Effector memory CD8-positive, alpha-beta T cell (primary cell): ENCODE data around the gene SMPDL3B.

Experiments used
- ATAC-seq: fragments of 150-1000 bp; cut with Tn5 transposase; replicated peaks from 2 replicates; pipeline ENCODE4 v1.10.0; 2021; ENCODE audit warnings: mild to moderate bottlenecking, moderate library complexity
- DNase-seq, 3 experiments: peaks; one replicate each; pipeline ENCODE4 v3.0.0; 2021
- H3K27ac Mint-ChIP-seq, 2 donors: one replicate each; pipeline ENCODE4 v1.8.0; 2022; ENCODE audit warnings: mild to moderate bottlenecking in 2 of 2, mixed read lengths in 2 of 2, moderate library complexity in 2 of 2
- H3K27me3 Mint-ChIP-seq, 2 donors: one replicate each; pipeline ENCODE4 v1.8.0; 2022; ENCODE audit warnings: mixed read lengths in 2 of 2
- H3K36me3 Mint-ChIP-seq: one replicate; pipeline ENCODE4 v1.8.0; 2022; ENCODE audit warnings: mild to moderate bottlenecking, moderate library complexity, mixed read lengths; ENCODE audit not compliant: insufficient read depth
- H3K4me1 Mint-ChIP-seq, 2 donors: one replicate each; pipeline ENCODE4 v1.8.0; 2022; ENCODE audit warnings: low read depth in 2 of 2, mixed read lengths in 2 of 2
- H3K4me3 Mint-ChIP-seq, 2 donors: one replicate each; pipeline ENCODE4 v1.8.0; 2022; ENCODE audit warnings: mild to moderate bottlenecking in 2 of 2, mixed read lengths in 2 of 2, moderate library complexity in 2 of 2
- H3K9me3 Mint-ChIP-seq, 2 donors: one replicate each; pipeline ENCODE4 v1.8.0; 2022; ENCODE audit warnings: mixed read lengths in 2 of 2

SMPDL3B gene

DNA sequence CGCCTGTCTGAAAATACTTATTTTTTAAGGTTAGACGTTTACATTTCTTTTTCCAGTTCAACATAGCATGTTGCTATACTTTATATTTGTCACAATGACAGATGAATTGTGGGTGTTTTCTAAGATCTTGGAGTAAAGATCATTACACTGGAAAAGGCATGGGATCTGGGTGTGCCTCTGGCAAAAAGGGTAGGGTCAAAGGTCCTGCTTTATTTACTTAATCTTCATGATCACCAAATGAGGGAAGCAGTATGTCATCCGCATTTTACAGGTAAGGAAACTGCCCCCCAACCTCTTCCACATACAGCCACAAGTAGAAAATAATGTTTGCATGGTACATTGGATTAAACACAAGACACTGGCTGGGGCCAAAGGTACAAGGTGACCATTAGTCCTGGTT, 12.5 kb upstream of the SMPDL3B start:
- H3K9me3 Mint-ChIP-seq, result no peaks in the 10 kb centered on the region
- ATAC-seq, result no peak

DNA sequence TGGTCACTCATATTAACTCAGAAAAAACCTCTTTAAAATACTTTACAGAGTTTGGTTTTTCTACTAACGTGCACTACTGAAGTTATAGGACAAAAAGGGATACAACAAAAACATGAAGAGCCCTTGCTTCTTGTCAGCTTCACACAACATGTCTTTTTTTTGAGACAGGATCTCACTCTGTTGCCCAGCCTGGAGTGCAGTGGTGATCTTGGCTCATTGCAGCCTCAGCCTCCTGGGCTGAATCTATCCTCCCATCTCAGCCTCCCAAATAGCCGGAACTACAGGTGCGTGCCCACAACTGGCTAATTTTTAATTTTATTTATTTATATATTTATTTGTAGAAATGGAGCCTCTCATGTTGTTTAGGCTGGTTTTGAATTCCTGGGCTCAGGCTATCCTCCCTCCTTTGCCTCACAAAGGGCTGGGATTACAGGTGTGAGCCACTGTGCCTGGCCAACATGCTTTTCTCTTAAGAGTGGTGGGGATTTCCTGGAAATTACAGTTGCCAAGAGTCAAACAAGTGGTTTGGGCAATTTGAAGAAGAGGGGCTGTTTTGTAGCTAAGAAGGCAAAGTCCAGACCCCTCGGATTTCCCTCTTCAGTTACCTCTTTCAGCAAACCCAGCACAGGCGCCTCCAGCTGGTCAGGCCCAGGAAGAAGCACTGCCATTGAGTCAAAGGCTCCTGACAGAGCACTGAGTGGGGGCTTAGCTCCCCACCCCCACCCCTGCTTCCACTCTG, 6.4 kb upstream of the SMPDL3B start:
- Mint-ChIP-seq H3K4me3 (no peak overlapping the region), H3K27ac (no peak overlapping the region), H3K36me3 (no peaks in the 10 kb centered on the region), H3K27me3 (peaks cover 0 to 25% of the 10 kb centered on the region in 2 donors), H3K9me3 (no peaks in the 10 kb centered on the region), H3K4me1 (no peaks in the 10 kb centered on the region)
- ATAC-seq (no peak), DNase-seq (no peak)

More for the DNA sequence above, 12.5 kb upstream of the SMPDL3B start:
- Mint-ChIP-seq H3K27me3 (no peaks in the 10 kb centered on the region), H3K27ac (no peak overlapping the region), H3K4me1 (no peaks in the 10 kb centered on the region), H3K4me3 (no peak overlapping the region), H3K36me3 (no peaks in the 10 kb centered on the region)
- DNase-seq, result no peak

DNA sequence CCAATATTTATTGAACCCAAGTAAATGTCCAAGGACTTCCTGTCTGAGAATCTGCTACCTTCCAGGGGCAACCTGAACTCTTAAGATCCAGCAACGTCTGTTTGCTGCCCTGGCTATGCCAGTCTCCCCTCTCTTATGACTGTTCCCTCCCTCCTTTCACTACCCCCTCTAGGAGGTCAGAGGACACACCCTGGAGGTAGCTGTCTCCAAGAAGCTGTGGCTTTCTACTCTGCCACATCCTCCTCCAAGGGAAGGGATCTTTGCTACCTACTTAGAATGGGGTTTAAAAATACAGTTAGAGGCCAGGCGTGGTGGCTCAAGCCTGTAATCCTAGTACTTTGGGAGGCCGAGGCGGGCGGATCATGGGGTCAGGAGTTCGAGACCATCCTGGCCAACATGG, 3.6 kb upstream of the SMPDL3B start:
- no peak overlapping the region for H3K4me3 Mint-ChIP-seq
- H3K4me1 Mint-ChIP-seq, result peaks cover 0 to 5% of the 10 kb centered on the region in 2 donors
- H3K9me3 Mint-ChIP-seq, result no peaks in the 10 kb centered on the region
- no peak overlapping the region for H3K27ac Mint-ChIP-seq
- DNase-seq (no peak), ATAC-seq (no peak)
- no peaks in the 10 kb centered on the region for H3K36me3 Mint-ChIP-seq
- peaks cover 8 to 37% of the 10 kb centered on the region in 2 donors for H3K27me3 Mint-ChIP-seq

DNA sequence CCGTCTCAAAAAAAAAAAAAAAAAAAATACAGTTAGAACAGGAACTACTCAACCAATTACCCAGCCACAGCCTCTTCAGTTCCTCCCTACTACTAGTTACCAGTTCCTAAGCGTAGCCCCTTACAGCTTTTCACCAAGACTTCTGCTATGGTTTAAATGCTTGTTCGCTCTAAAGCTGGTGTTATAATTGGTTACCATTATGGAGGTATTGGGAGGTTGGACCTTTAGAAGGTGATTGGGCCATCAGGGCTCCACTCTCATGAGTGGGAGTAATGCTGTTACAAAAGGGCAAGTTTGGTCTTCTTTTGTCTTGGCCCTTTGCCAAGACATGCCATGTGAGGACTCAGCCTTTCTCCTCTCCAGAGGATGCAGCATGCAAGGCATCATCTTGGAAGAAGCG, 3.0 kb upstream of the SMPDL3B start:
- Mint-ChIP-seq H3K27ac (no peak overlapping the region), H3K9me3 (no peaks in the 10 kb centered on the region), H3K27me3 (peaks cover 8 to 37% of the 10 kb centered on the region in 2 donors), H3K4me1 (peaks cover 0 to 5% of the 10 kb centered on the region in 2 donors), H3K4me3 (no peak overlapping the region), H3K36me3 (no peaks in the 10 kb centered on the region)
- DNase-seq (no peak), ATAC-seq (no peak)

DNA sequence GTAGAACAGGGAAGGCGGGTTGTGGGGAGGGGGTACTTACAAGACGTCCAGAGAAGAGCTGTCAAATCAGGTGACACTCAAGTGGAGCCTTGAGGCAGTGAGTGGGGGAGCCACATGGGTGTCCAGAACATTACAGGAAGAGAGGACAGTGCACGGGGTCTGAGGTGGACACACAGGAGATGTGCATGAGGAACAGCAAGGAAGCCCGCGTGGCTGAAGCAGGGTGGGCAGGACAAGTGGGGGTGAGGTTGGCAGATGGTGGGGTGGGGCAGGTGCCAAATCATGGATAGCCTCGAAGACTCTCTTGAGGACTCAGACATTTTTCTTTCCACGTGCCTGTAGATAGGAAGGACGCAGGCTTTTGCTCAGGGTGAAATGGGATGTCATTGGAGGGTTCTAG, 921 bp downstream of the SMPDL3B start:
- Mint-ChIP-seq H3K27me3 (peaks cover 8 to 32% of the 10 kb centered on the region in 2 donors), H3K4me3 (no peak overlapping the region), H3K27ac (no peak overlapping the region), H3K9me3 (no peaks in the 10 kb centered on the region), H3K4me1 (peaks cover 12 to 14% of the 10 kb centered on the region in 2 donors), H3K36me3 (no peaks in the 10 kb centered on the region)
- ATAC-seq, result no peak
- no peak for DNase-seq

DNA sequence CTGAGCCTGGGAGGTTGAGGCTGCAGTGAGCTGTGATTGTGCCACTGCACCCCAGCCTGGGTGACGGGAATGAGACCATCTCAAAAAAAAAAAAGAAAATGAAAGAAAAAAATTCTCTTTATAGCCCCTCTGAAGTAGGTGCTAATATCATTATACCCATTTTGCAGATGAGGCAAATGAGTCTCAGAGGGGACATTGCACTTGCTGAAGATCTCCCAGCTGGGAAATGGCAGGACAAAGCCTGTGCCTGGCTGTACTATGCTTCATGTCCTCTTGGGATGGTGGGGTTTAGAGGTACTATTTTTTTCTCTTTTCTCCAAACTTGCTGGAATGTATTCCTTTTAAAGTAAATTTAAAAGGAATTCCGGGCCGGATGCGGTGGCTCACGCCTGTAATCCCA, 1.6 kb downstream of the SMPDL3B start:
- DNase-seq (no peak), ATAC-seq (no peak)
- H3K27me3 Mint-ChIP-seq, result peaks cover 8 to 25% of the 10 kb centered on the region in 2 donors
- peaks cover 15 to 16% of the 10 kb centered on the region in 2 donors for H3K4me1 Mint-ChIP-seq
- no peaks in the 10 kb centered on the region for H3K9me3 Mint-ChIP-seq
- H3K27ac Mint-ChIP-seq, result no peak overlapping the region
- no peak overlapping the region for H3K4me3 Mint-ChIP-seq
- no peaks in the 10 kb centered on the region for H3K36me3 Mint-ChIP-seq

DNA sequence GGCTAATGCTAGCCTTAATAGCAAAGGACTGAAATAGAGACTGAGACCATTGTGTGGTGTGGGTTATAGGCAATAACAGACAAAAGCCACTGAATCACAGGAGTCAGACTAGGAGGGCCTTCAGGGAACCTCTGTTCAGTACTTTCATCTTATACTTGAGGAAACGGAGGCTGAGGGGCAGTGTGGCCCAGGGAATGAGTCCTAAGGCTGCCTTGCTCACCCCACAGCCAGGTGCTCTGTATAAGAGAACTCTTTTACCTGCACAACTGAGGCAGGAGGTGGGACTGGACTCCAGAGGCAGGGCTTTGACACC, 2.7 kb downstream of the SMPDL3B start:
- Mint-ChIP-seq H3K4me3 (no peak overlapping the region), H3K9me3 (no peaks in the 10 kb centered on the region), H3K4me1 (peaks cover 17 to 18% of the 10 kb centered on the region in 2 donors), H3K27ac (no peak overlapping the region), H3K36me3 (no peaks in the 10 kb centered on the region), H3K27me3 (peaks cover 8 to 14% of the 10 kb centered on the region in 2 donors)
- DNase-seq (no peak), ATAC-seq (no peak)

DNA sequence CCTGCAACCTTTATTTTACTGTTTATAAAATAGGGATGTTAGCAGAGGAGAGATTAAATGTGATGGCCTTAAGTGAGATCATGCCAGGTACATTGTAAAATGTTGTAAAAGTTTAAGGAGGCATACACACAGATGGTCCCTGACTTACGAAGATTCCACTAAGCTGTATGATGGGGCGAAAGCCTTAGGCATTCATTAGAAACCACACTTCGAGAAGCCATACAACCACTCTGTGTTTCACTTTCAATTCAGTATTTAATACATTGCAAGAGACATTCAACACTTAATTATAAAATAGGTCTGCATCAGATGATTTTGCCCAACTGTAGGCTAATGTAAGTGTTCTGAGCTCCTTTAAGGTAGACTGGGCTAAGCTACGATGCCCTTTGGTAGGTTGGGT, 3.7 kb downstream of the SMPDL3B start:
- no peaks in the 10 kb centered on the region for H3K9me3 Mint-ChIP-seq
- H3K4me1 Mint-ChIP-seq, result peaks cover 24 to 27% of the 10 kb centered on the region in 2 donors
- DNase-seq (no peak), ATAC-seq (no peak)
- H3K4me3 Mint-ChIP-seq, result peak overlapping the region in 1 of 2 donors; percentile 25
- H3K27me3 Mint-ChIP-seq, result peaks cover 8 to 12% of the 10 kb centered on the region in 2 donors
- H3K36me3 Mint-ChIP-seq, result no peaks in the 10 kb centered on the region
- no peak overlapping the region for H3K27ac Mint-ChIP-seq

DNA sequence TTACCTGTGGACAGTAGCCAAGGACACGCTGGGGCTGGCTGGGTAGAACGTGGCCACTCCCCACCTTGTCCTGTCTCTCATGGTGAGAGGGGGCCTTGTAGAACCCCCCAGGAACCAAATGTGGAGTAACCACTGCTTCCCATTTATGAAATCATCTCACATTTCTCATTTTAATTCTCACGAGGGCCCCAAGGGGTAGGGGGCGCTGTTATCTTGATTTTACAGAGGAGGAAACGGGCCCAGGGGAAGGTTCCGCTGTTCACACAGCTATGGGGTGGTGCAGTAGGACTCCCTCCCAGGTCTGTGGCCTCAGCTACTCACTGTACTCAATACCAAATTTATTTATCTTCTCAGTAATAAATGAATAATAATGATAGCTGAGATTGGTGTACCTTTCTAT, 5.5 kb downstream of the SMPDL3B start:
- ATAC-seq (peak; percentile 87), DNase-seq (peak; percentile 62 to 75 (median 73))
- Mint-ChIP-seq H3K27ac (peak overlapping the region; percentile 5 to 87), H3K4me3 (peak overlapping the region in 1 of 2 donors; percentile 36), H3K9me3 (no peaks in the 10 kb centered on the region), H3K27me3 (peaks cover 4 to 5% of the 10 kb centered on the region in 2 donors), H3K36me3 (no peaks in the 10 kb centered on the region), H3K4me1 (peaks cover 23 to 28% of the 10 kb centered on the region in 2 donors)

DNA sequence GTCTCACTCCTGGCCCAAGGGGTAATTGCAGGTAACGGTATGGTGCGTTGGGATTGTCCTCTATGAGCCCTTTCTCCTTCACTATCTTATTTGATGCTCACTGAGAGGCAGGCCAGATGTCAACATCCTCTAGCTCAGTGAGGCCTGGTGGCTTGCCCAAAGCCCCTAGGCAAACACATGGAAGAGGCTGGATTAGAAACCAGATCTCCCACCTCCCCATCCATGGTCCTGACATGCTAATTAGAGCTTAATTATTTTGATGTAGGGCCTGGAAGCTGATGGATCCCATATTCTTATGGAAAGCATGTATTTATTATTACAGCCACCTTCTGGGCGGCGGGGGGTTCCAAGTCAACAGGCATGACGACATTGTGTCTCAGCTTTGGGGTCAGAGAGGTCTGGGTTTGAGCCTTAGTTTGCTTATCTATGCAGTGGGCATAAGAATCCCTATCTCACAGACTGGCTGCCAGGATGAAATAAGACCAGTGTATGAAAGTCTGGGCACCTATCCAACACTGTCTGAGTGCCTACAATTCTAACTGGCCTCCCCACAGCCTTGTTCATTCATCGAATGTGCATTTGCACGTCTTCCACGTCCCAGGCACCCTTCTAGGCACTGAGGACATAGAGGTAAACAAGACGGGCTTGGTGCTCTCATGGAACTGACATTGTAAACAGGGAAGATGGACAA, 6.2 kb downstream of the SMPDL3B start:
- Mint-ChIP-seq H3K27me3 (no peaks in the 10 kb centered on the region), H3K4me3 (no peak overlapping the region), H3K27ac (peak overlapping the region; percentile 60 to 87), H3K9me3 (no peaks in the 10 kb centered on the region), H3K4me1 (peaks cover 23 to 28% of the 10 kb centered on the region in 2 donors), H3K36me3 (no peaks in the 10 kb centered on the region)
- DNase-seq (no peak), ATAC-seq (no peak)

DNA sequence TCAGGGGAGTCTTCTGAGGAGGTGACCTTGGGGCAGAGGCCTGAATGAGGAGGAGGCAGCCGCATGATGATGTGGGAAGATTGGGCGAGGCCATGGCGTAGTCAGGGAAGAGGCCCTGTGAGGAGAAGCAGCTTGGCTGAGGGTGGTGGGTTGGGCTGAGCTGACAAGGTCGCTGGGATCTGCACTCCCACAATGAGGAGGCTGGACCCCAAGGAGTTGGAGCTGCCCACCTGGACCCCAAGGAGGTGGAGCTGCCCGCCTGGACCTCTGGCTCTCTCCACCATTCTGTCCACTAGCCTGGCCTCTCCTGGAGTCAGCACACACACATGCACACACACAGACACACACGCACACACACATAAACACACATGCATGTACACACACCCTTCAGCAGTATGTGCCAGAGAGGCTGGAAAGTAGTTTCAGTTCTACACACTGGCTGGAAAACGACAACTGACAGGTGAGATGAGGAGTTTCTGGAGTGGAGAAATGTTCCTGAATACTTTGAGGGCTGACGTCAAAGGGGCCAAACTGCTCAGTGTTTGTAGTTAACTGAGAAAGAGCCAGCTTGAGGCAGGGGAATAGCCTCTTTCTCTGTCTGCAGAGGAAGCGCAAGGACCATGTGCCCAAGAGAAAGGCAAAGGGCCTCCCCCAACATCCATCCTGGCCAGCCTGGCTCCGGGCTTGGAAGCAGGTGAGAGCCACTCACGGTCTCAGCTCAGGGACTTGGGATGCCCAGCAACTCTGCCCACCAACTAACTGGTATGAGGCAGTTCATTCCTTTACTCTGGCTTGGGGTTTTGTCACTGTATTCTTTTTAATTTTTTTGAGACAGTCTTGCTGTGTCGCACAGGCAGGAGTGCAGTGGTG, 7.1 kb downstream of the SMPDL3B start:
- Mint-ChIP-seq H3K27ac (peak overlapping the region in 1 of 2 donors; percentile 60), H3K9me3 (no peaks in the 10 kb centered on the region), H3K36me3 (no peaks in the 10 kb centered on the region), H3K4me3 (no peak overlapping the region), H3K4me1 (peaks cover 23 to 28% of the 10 kb centered on the region in 2 donors), H3K27me3 (no peaks in the 10 kb centered on the region)
- DNase-seq (no peak), ATAC-seq (no peak)

DNA sequence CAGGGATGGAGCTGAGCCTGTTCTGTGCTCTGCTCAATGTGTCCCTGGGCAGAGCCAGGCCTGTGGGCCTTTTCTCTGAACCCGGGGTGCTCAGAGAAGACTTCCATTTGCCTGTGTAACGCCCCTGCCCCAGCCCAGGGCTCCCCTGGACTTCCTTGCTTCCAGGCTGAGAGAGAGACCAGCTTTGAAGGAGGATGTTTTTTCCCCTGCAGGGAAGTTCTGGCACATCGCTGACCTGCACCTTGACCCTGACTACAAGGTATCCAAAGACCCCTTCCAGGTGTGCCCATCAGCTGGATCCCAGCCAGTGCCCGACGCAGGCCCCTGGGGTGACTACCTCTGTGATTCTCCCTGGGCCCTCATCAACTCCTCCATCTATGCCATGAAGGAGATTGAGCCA, 10.2 kb downstream of the SMPDL3B start:
- Mint-ChIP-seq H3K4me3 (no peak overlapping the region), H3K9me3 (no peaks in the 10 kb centered on the region), H3K4me1 (peaks cover 21 to 22% of the 10 kb centered on the region in 2 donors), H3K27me3 (no peaks in the 10 kb centered on the region), H3K27ac (peak overlapping the region in 1 of 2 donors; percentile 16), H3K36me3 (no peaks in the 10 kb centered on the region)
- ATAC-seq (no peak), DNase-seq (no peak)

DNA sequence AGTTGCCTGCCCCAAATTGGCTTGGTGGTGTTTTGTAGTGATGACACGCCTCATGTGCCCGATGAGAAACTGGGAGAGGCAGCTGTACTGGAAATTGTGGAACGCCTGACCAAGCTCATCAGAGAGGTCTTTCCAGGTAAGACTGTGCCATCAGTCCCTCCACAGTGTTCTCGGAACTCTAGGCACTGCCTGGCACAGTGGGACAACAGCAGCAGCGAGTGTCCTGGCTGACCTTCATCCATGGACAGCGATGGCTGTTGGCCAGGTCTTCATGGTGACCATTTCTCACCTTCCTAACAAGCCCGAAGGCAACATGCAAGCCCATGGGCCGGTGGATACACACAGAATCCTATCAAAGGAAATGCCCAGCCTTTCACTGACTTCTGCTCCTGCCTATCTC, 14.2 kb downstream of the SMPDL3B start:
- Mint-ChIP-seq H3K4me3 (no peak overlapping the region), H3K9me3 (no peaks in the 10 kb centered on the region), H3K27me3 (peaks cover 0 to 1% of the 10 kb centered on the region in 2 donors), H3K36me3 (no peaks in the 10 kb centered on the region), H3K4me1 (peaks cover 0 to 2% of the 10 kb centered on the region in 2 donors), H3K27ac (peak overlapping the region in 1 of 2 donors; percentile 44)
- no peak for ATAC-seq
- no peak for DNase-seq
